H9 (cell line): ENCODE data around the gene DDX18. TPM values are rescaled to one million over a fixed set of nuclear protein-coding genes. Genes with fewer than 3 reads are reported as not detected.

Source experiments
- DNase-seq: peaks from one replicate; pipeline ENCODE4 v3.0.0-alpha.2; 2017
- H2AFZ ChIP-seq: one replicate; pipeline ENCODE4 v1.6.1; 2013; ENCODE audit warnings: mild to moderate bottlenecking, low read length, control low read depth, moderate library complexity
- H2AK5ac ChIP-seq: 2 replicates; pipeline ENCODE4 v1.6.1; 2013; ENCODE audit warnings: low read length, control low read depth, mixed read lengths; ENCODE audit not compliant: insufficient read length
- H2BK120ac ChIP-seq: one replicate; pipeline ENCODE4 v1.6.1; 2013; ENCODE audit warnings: low read depth, mild to moderate bottlenecking, low read length, control low read depth, inconsistent platforms; ENCODE audit not compliant: poor library complexity, severe bottlenecking
- H2BK12ac ChIP-seq: 2 replicates; pipeline ENCODE4 v1.6.1; 2013; ENCODE audit warnings: low read length, control low read depth, mixed read lengths, low read depth; ENCODE audit not compliant: insufficient read length
- H2BK15ac ChIP-seq: 2 replicates; pipeline ENCODE4 v1.6.1; 2013; ENCODE audit warnings: low read depth, low read length, control low read depth
- H2BK20ac ChIP-seq: one replicate; pipeline ENCODE4 v1.6.1; 2013; ENCODE audit warnings: low read depth, mild to moderate bottlenecking, low read length, control low read depth, inconsistent platforms; ENCODE audit not compliant: poor library complexity, severe bottlenecking
- H2BK5ac ChIP-seq: 2 replicates; pipeline ENCODE4 v1.6.1; 2013; ENCODE audit warnings: low read length, control low read depth, mixed read lengths; ENCODE audit not compliant: insufficient read length
- H3K14ac ChIP-seq: 2 replicates; pipeline ENCODE4 v1.6.1; 2013; ENCODE audit warnings: low read length, control low read depth; ENCODE audit not compliant: insufficient read depth
- H3K18ac ChIP-seq: 2 replicates; pipeline ENCODE4 v1.6.1; 2013; ENCODE audit warnings: low read depth, mild to moderate bottlenecking, mixed read lengths, low read length, control low read depth; ENCODE audit not compliant: insufficient read length
- H3K23ac ChIP-seq: 2 replicates; pipeline ENCODE4 v1.6.1; 2013; ENCODE audit warnings: low read length, control low read depth, mixed read lengths, low read depth; ENCODE audit not compliant: insufficient read length
- H3K23me2 ChIP-seq: 2 replicates; pipeline ENCODE4 v1.6.1; 2013; ENCODE audit warnings: low read depth, mild to moderate bottlenecking, mixed read lengths, low read length, control low read depth; ENCODE audit not compliant: insufficient read length, poor library complexity, severe bottlenecking
- H3K27ac ChIP-seq: 2 replicates; pipeline ENCODE4 v1.5.1; 2013; ENCODE audit warnings: low read length, control low read depth, mixed read lengths, low read depth; ENCODE audit not compliant: insufficient read length
- H3K27me3 ChIP-seq: 2 replicates; pipeline ENCODE4 v1.6.1; 2013; ENCODE audit warnings: low read length, control low read depth, inconsistent platforms; ENCODE audit not compliant: insufficient read depth
- H3K4ac ChIP-seq: 2 replicates; pipeline ENCODE4 v1.6.1; 2013; ENCODE audit warnings: low read depth, mild to moderate bottlenecking, control low read depth, inconsistent platforms, low read length, moderate library complexity
- H3K4me1 ChIP-seq: 2 replicates; pipeline ENCODE4 v1.6.1; 2013; ENCODE audit warnings: low read length, control low read depth, inconsistent platforms; ENCODE audit not compliant: insufficient read depth
- H3K4me2 ChIP-seq: 2 replicates; pipeline ENCODE4 v1.6.1; 2013; ENCODE audit warnings: low read length, control low read depth, mixed read lengths; ENCODE audit not compliant: insufficient read length, insufficient read depth
- H3K56ac ChIP-seq: 2 replicates; pipeline ENCODE4 v1.6.1; 2013; ENCODE audit warnings: low read depth, mild to moderate bottlenecking, mixed read lengths, low read length, control low read depth; ENCODE audit not compliant: insufficient read length
- H3K79me1 ChIP-seq: 2 replicates; pipeline ENCODE4 v1.6.1; 2013; ENCODE audit warnings: low read depth, mild to moderate bottlenecking, moderate library complexity, low read length, control low read depth, inconsistent platforms; ENCODE audit not compliant: insufficient read depth, poor library complexity, severe bottlenecking
- H3K79me2 ChIP-seq: 2 replicates; pipeline ENCODE4 v1.6.1; 2013; ENCODE audit warnings: low read length, control low read depth, inconsistent platforms; ENCODE audit not compliant: insufficient read depth
- H3K9ac ChIP-seq: 2 replicates; pipeline ENCODE4 v1.6.1; 2013; ENCODE audit warnings: low read length, control low read depth, mixed read lengths; ENCODE audit not compliant: insufficient read length; ENCODE audit errors: extremely low read depth
- H3K9me3 ChIP-seq: one replicate; pipeline ENCODE4 v1.6.1; 2013; ENCODE audit warnings: low read depth, low read length, inconsistent platforms; ENCODE audit not compliant: control insufficient read depth
- H3T11ph ChIP-seq: one replicate; pipeline ENCODE4 v1.6.1; 2013; ENCODE audit warnings: mild to moderate bottlenecking, low read length, control low read depth, inconsistent platforms
- H4K20me1 ChIP-seq: one replicate; pipeline ENCODE4 v1.6.1; 2013; ENCODE audit not compliant: control insufficient read depth, insufficient read length, insufficient read depth
- H4K5ac ChIP-seq: 2 replicates; pipeline ENCODE4 v1.6.1; 2013; ENCODE audit warnings: low read depth, mild to moderate bottlenecking, mixed read lengths, low read length, control low read depth; ENCODE audit not compliant: insufficient read length
- H4K8ac ChIP-seq: replicated peaks from 2 replicates; pipeline ENCODE4 v1.6.1; 2013; ENCODE audit warnings: low read length, control low read depth, mixed read lengths, low read depth; ENCODE audit not compliant: insufficient read length
- H4K91ac ChIP-seq: 2 replicates; pipeline ENCODE4 v1.6.1; 2013; ENCODE audit warnings: low read depth, mild to moderate bottlenecking, moderate library complexity, mixed read lengths, low read length, control low read depth; ENCODE audit not compliant: insufficient read length
- H3K27ac Mint-ChIP-seq, 3 experiments: 2 replicates in 2 of 3; 3 replicates in 1 of 3; pipeline ENCODE4 v1.8.0; 2020 to 2021; ENCODE audit warnings: mixed read lengths in 3 of 3, mild to moderate bottlenecking in 1 of 3, moderate library complexity in 1 of 3
- H3K27me3 Mint-ChIP-seq: 2 replicates; pipeline ENCODE4 v1.8.0; 2021; ENCODE audit warnings: low read depth, mild to moderate bottlenecking, moderate library complexity, mixed read lengths
- H3K36me3 Mint-ChIP-seq, 3 experiments: 2 replicates in 2 of 3; 3 replicates in 1 of 3; pipeline ENCODE4 v1.8.0; 2020 to 2021; ENCODE audit warnings: low read depth in 3 of 3, mixed read lengths in 3 of 3; ENCODE audit not compliant: insufficient read depth in 1 of 3
- H3K4me1 Mint-ChIP-seq, 2 experiments: 2 replicates each; pipeline ENCODE4 v1.8.0; 2020; ENCODE audit warnings: mixed read lengths in 2 of 2
- H3K4me3 Mint-ChIP-seq, 2 experiments: 2 replicates in 1 of 2; 3 replicates in 1 of 2; pipeline ENCODE4 v1.8.0; 2020 to 2021; ENCODE audit warnings: mild to moderate bottlenecking in 2 of 2, mixed read lengths in 2 of 2, moderate library complexity in 1 of 2
- H3K9me3 Mint-ChIP-seq, 2 experiments: 2 replicates in 1 of 2; 3 replicates in 1 of 2; pipeline ENCODE4 v1.8.0; 2020; ENCODE audit warnings: mild to moderate bottlenecking in 2 of 2, mixed read lengths in 2 of 2, moderate library complexity in 1 of 2
- CTCF ChIP-seq: fragments of 200-600 bp; sonication (generic); conservative IDR thresholded peaks from 3 replicates; pipeline ENCODE4 v1.8.0; 2021; ENCODE audit warnings: antibody characterized with exemption, mild to moderate bottlenecking
- WGBS: extraction: QIAGEN DNeasy Blood & Tissue Kit; methylation state at CpG from one replicate; pipeline ENCODE4 v1.1.7; 2013; ENCODE audit warnings: missing lambda C conversion rate, low lambda C conversion rate, mixed read lengths; ENCODE audit not compliant: insufficient read length; ENCODE audit errors: extremely low coverage; 5-methylcytosine and 5-hydroxymethylcytosine counted together
- total RNA-seq: library from RNA; stranded (reverse); gene quantifications from 2 replicates; pipeline ENCODE4 v1.2.1, GENCODE V29; 2021

Gene DDX18
- total RNA-seq, 1 experiment from 2014 or later, result 115 TPM

GRCh38 chr2:117858336-117858735 is 43.8 kb downstream of the DDX18 start:
- H3K9me3 ChIP-seq, result no peaks in the 10 kb centered on the region
- H3K4ac ChIP-seq, result no peak overlapping the region
- H3K23me2 ChIP-seq, result no peaks in the 10 kb centered on the region
- H3K27me3 ChIP-seq, result no peaks in the 10 kb centered on the region
- no peak for TF ChIP-seq CTCF
- H3K4me2 ChIP-seq, result no peak overlapping the region
- no peak for DNase-seq
- no peaks in the 10 kb centered on the region for H4K20me1 ChIP-seq
- H3K4me1 ChIP-seq, result no peaks in the 10 kb centered on the region
- no peaks in the 10 kb centered on the region for H3K79me1 ChIP-seq
- no peak overlapping the region for H3K18ac ChIP-seq
- no peak overlapping the region for H3K27ac ChIP-seq
- H3T11ph ChIP-seq, result no peak overlapping the region
- no peak overlapping the region for H3K14ac ChIP-seq
- no peak overlapping the region for H3K56ac ChIP-seq
- H2BK20ac ChIP-seq, result no peak overlapping the region
- no peak overlapping the region for H2AK5ac ChIP-seq
- Mint-ChIP-seq H3K36me3 (peaks cover 0 to 2% (median 0%) of the 10 kb centered on the region in 3 experiments; a peak in 2 of 7 replicates), H3K27ac (no peak overlapping the region), H3K9me3 (peaks cover 0 to 2% of the 10 kb centered on the region in 2 experiments; a peak in 2 of 5 replicates), H3K4me3 (no peak overlapping the region), H3K4me1 (peaks cover 3 to 9% of the 10 kb centered on the region in 2 experiments; a peak in 1 of 4 replicates), H3K27me3 (peaks cover 29% of the 10 kb centered on the region)
- no peak overlapping the region for H3K9ac ChIP-seq
- H4K5ac ChIP-seq, result no peak overlapping the region
- H2BK15ac ChIP-seq, result no peak overlapping the region
- no peak overlapping the region for H2BK5ac ChIP-seq
- no peak overlapping the region for H2AFZ ChIP-seq
- H2BK12ac ChIP-seq, result no peak overlapping the region
- H3K79me2 ChIP-seq, result no peaks in the 10 kb centered on the region
- no CpG with 5 or more reads among the region's 17 CpGs for WGBS
- H4K91ac ChIP-seq, result no peak overlapping the region
- H3K23ac ChIP-seq, result no peak overlapping the region
- H2BK120ac ChIP-seq, result no peak overlapping the region
- no peak overlapping the region for H4K8ac ChIP-seq
